Chondrocyte (in vitro differentiated cells): ENCODE data around the gene SDR42E1. TPM values are rescaled to one million over a fixed set of nuclear protein-coding genes. Genes with fewer than 3 reads are reported as not detected.

ENCODE experiments used
- DNase-seq: peaks from one replicate; pipeline ENCODE4 v3.0.0; 2021; ENCODE audit warnings: mixed read lengths, low spot score
- H3K27ac Mint-ChIP-seq: one replicate; pipeline ENCODE4 v1.8.0; 2021; ENCODE audit warnings: mild to moderate bottlenecking, moderate library complexity, mixed read lengths; ENCODE audit not compliant: unreplicated experiment
- H3K27me3 Mint-ChIP-seq: 2 replicates; pipeline ENCODE4 v1.8.0; 2021; ENCODE audit warnings: low read depth, mixed read lengths
- H3K36me3 Mint-ChIP-seq: 2 replicates; pipeline ENCODE4 v1.8.0; 2021; ENCODE audit warnings: low read depth, mixed read lengths
- H3K4me1 Mint-ChIP-seq: 2 replicates; pipeline ENCODE4 v1.8.0; 2021; ENCODE audit warnings: low read depth, mild to moderate bottlenecking, mixed read lengths
- H3K4me3 Mint-ChIP-seq: one replicate; pipeline ENCODE4 v1.8.0; 2021; ENCODE audit warnings: mild to moderate bottlenecking, moderate library complexity, mixed read lengths; ENCODE audit not compliant: unreplicated experiment
- H3K9me3 Mint-ChIP-seq: 2 replicates; pipeline ENCODE4 v1.8.0; 2021; ENCODE audit warnings: low read depth, mixed read lengths
- CTCF ChIP-seq: fragments of 200-600 bp; sonication (generic); IDR thresholded peaks from 2 replicates; pipeline ENCODE4 v1.5.0; 2021; ENCODE audit warnings: antibody characterized with exemption, mild to moderate bottlenecking, moderate library complexity
- total RNA-seq: library from RNA; stranded (reverse); gene quantifications from 3 replicates; pipeline ENCODE4 v1.2.1, GENCODE V29; 2021

SDR42E1 gene
- total RNA-seq, 1 donor from 2014 or later, result not detected

GRCh38 chr16:82023206-82023605 lies 11.9 kb upstream of the SDR42E1 start:
- TF ChIP-seq CTCF, result no peak
- Mint-ChIP-seq H3K27ac (no peak overlapping the region), H3K36me3 (no peaks in the 10 kb centered on the region), H3K4me1 (no peaks in the 10 kb centered on the region), H3K4me3 (no peak overlapping the region), H3K9me3 (no peaks in the 10 kb centered on the region), H3K27me3 (peaks cover 31% of the 10 kb centered on the region)
- no peak for DNase-seq

GRCh38 chr16:82020051-82020450 lies 8.8 kb upstream of the SDR42E1 start:
- Mint-ChIP-seq H3K4me1 (peaks cover 6% of the 10 kb centered on the region), H3K36me3 (no peaks in the 10 kb centered on the region)

GRCh38 chr16:82019535-82019934 lies 8.3 kb upstream of the SDR42E1 start:
- peaks cover 27% of the 10 kb centered on the region for H3K27me3 Mint-ChIP-seq
- no peak for TF ChIP-seq CTCF
- no peak overlapping the region for H3K27ac Mint-ChIP-seq

More at GRCh38 chr16:82020051-82020450, 8.8 kb upstream of the SDR42E1 start:
- Mint-ChIP-seq H3K27ac (no peak overlapping the region), H3K27me3 (peaks cover 27% of the 10 kb centered on the region), H3K9me3 (peaks cover 4% of the 10 kb centered on the region), H3K4me3 (no peak overlapping the region)
- no peak for DNase-seq
- no peak for TF ChIP-seq CTCF

GRCh38 chr16:82017911-82018568 lies 6.8 kb upstream of the SDR42E1 start:
- Mint-ChIP-seq H3K36me3 (no peaks in the 10 kb centered on the region), H3K4me3 (no peak overlapping the region), H3K4me1 (peaks cover 6% of the 10 kb centered on the region)

More at GRCh38 chr16:82019535-82019934, 8.3 kb upstream of the SDR42E1 start:
- DNase-seq, result no peak
- H3K4me1 Mint-ChIP-seq, result peaks cover 6% of the 10 kb centered on the region
- no peak overlapping the region for H3K4me3 Mint-ChIP-seq
- H3K36me3 Mint-ChIP-seq, result no peaks in the 10 kb centered on the region
- peaks cover 7% of the 10 kb centered on the region for H3K9me3 Mint-ChIP-seq

GRCh38 chr16:82016964-82017363 lies 5.7 kb upstream of the SDR42E1 start:
- Mint-ChIP-seq H3K9me3 (peaks cover 7% of the 10 kb centered on the region), H3K36me3 (no peaks in the 10 kb centered on the region), H3K4me1 (peaks cover 6% of the 10 kb centered on the region), H3K27ac (peak overlapping the region; percentile 8), H3K4me3 (no peak overlapping the region), H3K27me3 (peaks cover 12% of the 10 kb centered on the region)
- no peak for TF ChIP-seq CTCF
- DNase-seq, result no peak

More at GRCh38 chr16:82017911-82018568, 6.8 kb upstream of the SDR42E1 start:
- Mint-ChIP-seq H3K27me3 (peaks cover 12% of the 10 kb centered on the region), H3K9me3 (peaks cover 7% of the 10 kb centered on the region), H3K27ac (no peak overlapping the region)
- no peak for DNase-seq
- no peak for TF ChIP-seq CTCF
